Non-pigmented ciliary epithelial cell (primary cell): Measurements from ENCODE around the gene OR4N5.
A peak's percentile ranks its signal among the peaks of the same experiment; 100 is the strongest.
"Not testable (repeated sequence)": the region's sequence is repeated elsewhere in the genome, so short reads cannot be mapped to it uniquely, and the experiment has no call there.

Experiments
- DNase-seq: peaks from one replicate; pipeline ENCODE4 v3.0.0-alpha.2; 2010; ENCODE audit warnings: low read depth

Gene OR4N5

GRCh38 chr14:20138520-20138919 is at the start of gene OR4N5:
OR4N5 (plus strand) TSS chr14:20138820; CDS start chr14:20143736, 4,916 bp downstream.
- DNase-seq, result no peak

- DNase-seq, result no peak
Observed at GRCh38 chr14:20092050-20092449, 46.6 kb upstream of the OR4N5 start.

GRCh38 chr14:20093442-20093841 is 45.2 kb upstream of the OR4N5 start:
- no peak for DNase-seq

- DNase-seq, result not testable (repeated sequence)
Observed at GRCh38 chr14:20098926-20099770, 39.5 kb upstream of the OR4N5 start.

GRCh38 chr14:20110438-20110837 is 28.2 kb upstream of the OR4N5 start, which contains the start of gene OR4K17:
OR4K17 (plus strand) TSS chr14:20110739; CDS start chr14:20117500, 6,761 bp downstream.
- no peak for DNase-seq

GRCh38 chr14:20112321-20112720 is 26.3 kb upstream of the OR4N5 start:
- DNase-seq, result no peak

GRCh38 chr14:20116748-20117147 is 21.9 kb upstream of the OR4N5 start:
- no peak for DNase-seq

- DNase-seq, result no peak
Observed at GRCh38 chr14:20118795-20119194, 19.8 kb upstream of the OR4N5 start.

GRCh38 chr14:20143911-20144310 is 5.3 kb downstream of the OR4N5 start:
- DNase-seq, result no peak

- no peak for DNase-seq
Observed at GRCh38 chr14:20144820-20145219, 6.2 kb downstream of the OR4N5 start.

GRCh38 chr14:20164462-20164861 is 25.8 kb downstream of the OR4N5 start:
- no peak for DNase-seq

GRCh38 chr14:20167091-20167490 is 28.5 kb downstream of the OR4N5 start:
- DNase-seq, result no peak

GRCh38 chr14:20169852-20170251 is 31.2 kb downstream of the OR4N5 start:
- peak; percentile 3 for DNase-seq

- not testable (repeated sequence) for DNase-seq
Observed at GRCh38 chr14:20174205-20174604, 35.6 kb downstream of the OR4N5 start.

GRCh38 chr14:20176330-20176729 is 37.7 kb downstream of the OR4N5 start:
- DNase-seq, result no peak

GRCh38 chr14:20177433-20177974 is 38.9 kb downstream of the OR4N5 start:
- DNase-seq, result no peak

GRCh38 chr14:20179218-20179617 is 40.6 kb downstream of the OR4N5 start:
- DNase-seq, result no peak

- no peak for DNase-seq
Observed at GRCh38 chr14:20179880-20180279, 41.3 kb downstream of the OR4N5 start.

- no peak for DNase-seq
Observed at GRCh38 chr14:20180486-20180885, 41.9 kb downstream of the OR4N5 start.

GRCh38 chr14:20184181-20184580 is 45.6 kb downstream of the OR4N5 start:
- DNase-seq, result no peak

GRCh38 chr14:20190596-20190995 is 52.0 kb downstream of the OR4N5 start, which contains the start of gene OR11G2:
OR11G2 (plus strand) TSS chr14:20190896; CDS start chr14:20197438, 6,542 bp downstream.
- DNase-seq, result no peak

- no peak for DNase-seq
Observed at GRCh38 chr14:20191396-20191795, 52.8 kb downstream of the OR4N5 start.

GRCh38 chr14:20194101-20194500 is 55.5 kb downstream of the OR4N5 start:
- DNase-seq, result no peak
